Breast epithelium (tissue), 4 donors: ENCODE results near the gene ATAD1. TPM values are rescaled to one million over a fixed set of nuclear protein-coding genes. Genes with fewer than 3 reads are reported as not detected.

Experiments
- DNase-seq, 2 donors: peaks; one replicate each; pipeline ENCODE4 v3.0.0-alpha.2; 2019; ENCODE audit warnings: low spot score in 2 of 2
- H3K27ac ChIP-seq, 2 donors: fragments of 200-600 bp; sonication (generic) in 1 of 2; one replicate each; pipeline ENCODE4 v1.5.1; 2016 to 2019; ENCODE audit warnings: mild to moderate bottlenecking in 1 of 2
- H3K27me3 ChIP-seq, 2 donors: fragments of 200-600 bp; sonication (generic) in 1 of 2; one replicate each; pipeline versions ENCODE4 v1.5.1 to v1.6.0; 2017 to 2019; ENCODE audit warnings: control low read depth in 1 of 2, mild to moderate bottlenecking in 1 of 2
- H3K36me3 ChIP-seq: fragments of 200-600 bp; one replicate; pipeline ENCODE4 v1.5.1; 2019
- H3K4me1 ChIP-seq, 2 donors: fragments of 200-600 bp; sonication (generic); one replicate each; pipeline ENCODE4 v1.5.1; 2016 to 2019; ENCODE audit warnings: control low read depth in 1 of 2
- H3K4me3 ChIP-seq, 3 donors: fragments of 200-600 bp; sonication (generic); 1 replicate in 2 of 3; 2 replicates in 1 of 3; pipeline ENCODE4 v1.5.1; 2016 to 2019; ENCODE audit warnings: mild to moderate bottlenecking in 3 of 3, moderate library complexity in 2 of 3
- H3K9me3 ChIP-seq, 2 donors: fragments of 200-600 bp; sonication (generic) in 1 of 2; one replicate each; pipeline ENCODE4 v1.5.1; 2016 to 2019; ENCODE audit warnings: control low read depth in 1 of 2
- POLR2A ChIP-seq: fragments of 450-650 bp; IDR thresholded peaks from one replicate; pipeline ENCODE4 v1.6.1; 2016; ENCODE audit warnings: antibody characterized with exemption, mild to moderate bottlenecking, moderate library complexity
- POLR2AphosphoS5 ChIP-seq, 3 donors: sonication (generic); formaldehyde crosslinking; IDR thresholded peaks; one replicate each; pipeline ENCODE4 v1.6.1; 2017; ENCODE audit warnings: antibody characterized with exemption in 3 of 3
- intact Hi-C: fragments of 100-400 bp; cut with DNase I; formaldehyde crosslinking; loops from one replicate; pipeline ENCODE4 v1.15.1; 2023; ENCODE audit warnings: low total_unique reads
- total RNA-seq, 3 donors: library from RNA; depleted of rRNA; stranded (reverse); fragments of >200 nt; gene quantifications; one replicate each; pipeline ENCODE4 v1.1.0, GENCODE V29; 2016
- TF ChIP-seq, protein P1 (sequence below), 3 donors: fragments of 450-650 bp; IDR thresholded peaks; one replicate each; pipeline ENCODE4 v1.5.1; 2016 to 2017; ENCODE audit warnings: antibody characterized with exemption in 3 of 3, mild to moderate bottlenecking in 3 of 3, moderate library complexity in 3 of 3

ATAD1 gene
- total RNA-seq, 3 donors from 2014 or later, result 40.6 to 49.6 (median 41.0) TPM

DNA sequence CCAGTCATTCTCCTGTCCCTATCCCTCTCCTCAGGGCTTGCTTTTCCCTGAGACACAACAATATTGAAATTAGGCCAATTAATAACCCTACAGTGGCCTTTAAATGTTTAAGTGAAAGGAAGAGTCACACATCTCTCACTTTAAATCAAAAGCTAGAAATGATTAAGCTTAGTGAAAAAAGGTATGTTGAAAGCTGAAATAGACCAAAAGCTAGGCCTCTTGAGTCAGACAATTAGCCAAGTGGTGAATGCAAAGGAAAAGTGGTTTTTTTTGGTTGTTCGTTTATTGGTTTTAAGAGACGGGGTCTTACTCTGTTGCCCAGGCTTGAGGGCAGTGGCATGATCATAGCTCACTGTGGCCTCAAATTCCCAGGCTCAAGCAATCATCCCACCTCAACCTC, 9.7 kb upstream of the ATAD1 start:
- Histone ChIP-seq H3K9me3 (no peaks in the 10 kb centered on the region), H3K4me1 (no peaks in the 10 kb centered on the region), H3K27me3 (no peaks in the 10 kb centered on the region), H3K4me3 (no peak overlapping the region), H3K27ac (no peak overlapping the region), H3K36me3 (no peaks in the 10 kb centered on the region)
- intact Hi-C loops, result no loop called here
- no peak for TF ChIP-seq POLR2A
- DNase-seq, result no peak

DNA sequence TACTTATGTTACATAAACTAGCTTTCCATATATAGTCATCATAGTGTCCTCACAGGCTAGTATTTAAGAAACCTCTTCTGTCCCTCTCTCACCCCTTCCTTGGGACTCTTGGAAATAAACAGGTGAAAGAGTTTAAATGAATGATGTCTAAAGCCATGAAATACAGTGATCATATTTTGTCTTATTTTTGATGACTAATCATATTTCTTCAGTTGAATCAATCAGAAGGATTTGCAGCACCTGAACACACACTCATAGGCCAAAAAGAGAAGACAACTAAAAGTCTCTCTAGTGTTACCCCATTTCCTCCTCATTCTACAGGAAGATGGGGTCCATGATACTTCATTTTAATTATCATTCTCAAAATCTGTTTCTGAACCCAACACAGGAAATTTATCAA, 8.6 kb upstream of the ATAD1 start:
- Histone ChIP-seq H3K27me3 (no peaks in the 10 kb centered on the region), H3K9me3 (no peaks in the 10 kb centered on the region), H3K36me3 (no peaks in the 10 kb centered on the region), H3K4me1 (no peaks in the 10 kb centered on the region), H3K27ac (no peak overlapping the region), H3K4me3 (no peak overlapping the region)
- intact Hi-C loops, result no loop called here
- TF ChIP-seq POLR2AphosphoS5 (IDR thresholded peaks at IDR 0.05) (no peak), POLR2A (no peak)
- TF ChIP-seq, protein P1, sequence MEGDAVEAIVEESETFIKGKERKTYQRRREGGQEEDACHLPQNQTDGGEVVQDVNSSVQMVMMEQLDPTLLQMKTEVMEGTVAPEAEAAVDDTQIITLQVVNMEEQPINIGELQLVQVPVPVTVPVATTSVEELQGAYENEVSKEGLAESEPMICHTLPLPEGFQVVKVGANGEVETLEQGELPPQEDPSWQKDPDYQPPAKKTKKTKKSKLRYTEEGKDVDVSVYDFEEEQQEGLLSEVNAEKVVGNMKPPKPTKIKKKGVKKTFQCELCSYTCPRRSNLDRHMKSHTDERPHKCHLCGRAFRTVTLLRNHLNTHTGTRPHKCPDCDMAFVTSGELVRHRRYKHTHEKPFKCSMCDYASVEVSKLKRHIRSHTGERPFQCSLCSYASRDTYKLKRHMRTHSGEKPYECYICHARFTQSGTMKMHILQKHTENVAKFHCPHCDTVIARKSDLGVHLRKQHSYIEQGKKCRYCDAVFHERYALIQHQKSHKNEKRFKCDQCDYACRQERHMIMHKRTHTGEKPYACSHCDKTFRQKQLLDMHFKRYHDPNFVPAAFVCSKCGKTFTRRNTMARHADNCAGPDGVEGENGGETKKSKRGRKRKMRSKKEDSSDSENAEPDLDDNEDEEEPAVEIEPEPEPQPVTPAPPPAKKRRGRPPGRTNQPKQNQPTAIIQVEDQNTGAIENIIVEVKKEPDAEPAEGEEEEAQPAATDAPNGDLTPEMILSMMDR (IDR thresholded peaks at IDR 0.05), result no peak
- DNase-seq, result no peak

DNA sequence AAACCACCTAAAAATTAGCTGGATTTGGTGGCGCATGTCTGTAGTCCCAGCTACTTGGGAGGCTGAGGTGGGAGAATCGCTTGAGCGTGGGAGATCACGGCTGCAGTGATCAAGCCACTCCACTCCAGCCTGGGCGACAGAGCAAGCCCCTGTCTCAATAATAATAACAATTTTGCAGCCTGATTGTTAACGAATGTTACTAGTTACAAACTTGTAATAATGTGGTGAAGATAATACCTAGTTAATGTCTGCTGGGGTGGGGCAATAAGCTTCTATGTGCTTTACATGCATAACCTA, 1.2 kb upstream of the ATAD1 start:
- H3K27me3 ChIP-seq, result no peaks in the 10 kb centered on the region
- H3K9me3 ChIP-seq, result no peaks in the 10 kb centered on the region
- DNase-seq, result no peak
- peak overlapping the region in 1 of 3 donors; percentile 69 for H3K4me3 ChIP-seq
- H3K36me3 ChIP-seq, result no peaks in the 10 kb centered on the region
- intact Hi-C loops, result no loop called here
- TF ChIP-seq, protein P1 (IDR thresholded peaks at IDR 0.05), result no peak
- no peak for TF ChIP-seq POLR2AphosphoS5 (IDR thresholded peaks at IDR 0.05)
- no peak for TF ChIP-seq POLR2A
- H3K27ac ChIP-seq, result no peak overlapping the region
- H3K4me1 ChIP-seq, result no peaks in the 10 kb centered on the region

DNA sequence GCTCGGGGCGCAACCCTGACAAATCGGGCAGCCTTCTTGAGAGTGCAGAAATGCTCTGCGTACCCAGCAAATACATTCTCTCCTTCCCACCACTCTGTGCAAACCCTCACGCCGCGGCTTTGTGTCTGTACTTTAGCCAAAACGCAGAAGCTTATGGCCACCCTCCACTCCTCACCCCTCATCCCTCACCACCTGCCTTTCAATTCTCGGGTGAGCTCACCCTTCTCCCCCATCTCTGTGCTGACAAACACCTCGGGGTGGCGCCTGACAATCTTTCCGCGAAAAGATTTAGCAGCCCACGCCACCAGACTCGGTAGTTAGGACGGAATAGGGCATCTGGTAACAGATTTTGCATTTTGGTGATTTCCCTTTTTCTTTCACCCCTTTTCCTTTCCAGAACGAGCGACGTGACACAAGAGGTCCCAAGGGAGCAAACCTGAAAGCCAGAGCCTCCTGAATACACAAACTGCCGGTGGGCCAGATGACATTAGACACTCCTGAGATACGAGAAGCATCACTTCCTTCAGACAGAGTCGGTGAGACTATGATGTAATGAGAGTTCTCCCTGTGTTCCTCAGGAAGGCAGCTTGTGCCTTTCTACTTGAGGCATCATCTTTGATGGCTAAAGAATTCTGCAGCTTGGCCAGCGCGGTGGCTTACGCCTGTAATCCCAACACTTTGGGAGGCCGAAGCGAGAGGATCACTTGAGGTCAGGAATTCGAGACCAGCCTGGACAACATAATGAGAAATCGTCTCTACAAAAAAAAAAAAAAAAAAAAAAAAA, 671 bp upstream of the ATAD1 start:
- Histone ChIP-seq H3K4me3 (peak overlapping the region; percentile 69 to 90 (median 88)), H3K36me3 (no peaks in the 10 kb centered on the region), H3K27ac (peak overlapping the region; percentile 88 to 91), H3K27me3 (no peaks in the 10 kb centered on the region), H3K4me1 (no peaks in the 10 kb centered on the region), H3K9me3 (no peaks in the 10 kb centered on the region)
- TF ChIP-seq POLR2A (no peak), POLR2AphosphoS5 (IDR thresholded peaks at IDR 0.05) (no peak)
- TF ChIP-seq, protein P1 (IDR thresholded peaks at IDR 0.05), result no peak
- peak in 1 of 2 donors; percentile 22 for DNase-seq
- intact Hi-C loops, result no loop called here

DNA sequence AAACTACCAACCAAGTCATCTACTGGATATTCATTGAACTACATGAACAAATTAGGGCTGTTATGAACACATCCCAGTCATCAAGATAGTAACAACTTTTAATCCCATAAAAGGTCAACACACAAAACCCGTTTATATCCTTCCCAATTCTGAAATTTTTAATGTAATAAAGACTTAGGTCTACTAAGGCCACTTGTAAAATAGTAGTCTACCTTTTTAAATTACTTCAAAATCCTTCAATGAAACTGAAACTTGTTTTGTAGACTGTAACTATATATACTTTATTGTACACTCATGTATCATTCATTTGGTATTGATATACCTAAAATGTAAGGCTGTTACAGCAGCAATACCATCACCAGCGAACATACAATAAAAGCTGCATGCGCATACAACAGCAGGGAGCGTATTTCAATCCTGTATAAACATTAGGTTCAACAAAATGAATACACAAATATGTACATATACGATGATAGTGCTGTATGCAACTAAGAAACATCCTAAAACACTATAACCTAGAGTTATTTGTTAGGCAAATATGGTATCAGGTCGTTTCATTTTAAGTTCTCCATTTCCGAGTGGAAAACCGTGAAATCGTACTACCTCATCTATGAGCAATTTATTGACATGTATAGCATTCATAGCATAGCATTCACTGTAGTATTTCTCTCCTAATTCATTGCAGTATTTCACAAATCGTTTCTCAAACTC, 973 bp downstream of the ATAD1 start:
- intact Hi-C loops, result no loop called here
- Histone ChIP-seq H3K27me3 (no peaks in the 10 kb centered on the region), H3K9me3 (no peaks in the 10 kb centered on the region), H3K4me3 (peak overlapping the region; percentile 69 to 90 (median 88)), H3K27ac (peak overlapping the region; percentile 88 to 91), H3K36me3 (no peaks in the 10 kb centered on the region), H3K4me1 (no peaks in the 10 kb centered on the region)
- DNase-seq, result no peak
- no peak for TF ChIP-seq POLR2AphosphoS5 (IDR thresholded peaks at IDR 0.05)
- TF ChIP-seq, protein P1 (IDR thresholded peaks at IDR 0.05), result no peak
- TF ChIP-seq POLR2A, result no peak
